NCI-H2171 (cell line): ENCODE data around the gene LAMA2.

Experiments used
- DNase-seq: peaks from one replicate; lab custom pipeline; 2025; lab: John Stamatoyannopoulos, UW

Gene LAMA2

GRCh38 chr6:129368970-129369369, 486.0 kb downstream of the LAMA2 start:
- DNase-seq = no peak

GRCh38 chr6:129369737-129370136, 486.8 kb downstream of the LAMA2 start:
- no peak for DNase-seq

GRCh38 chr6:129370268-129370916, 487.5 kb downstream of the LAMA2 start:
- DNase-seq = peak; percentile 1

GRCh38 chr6:129381885-129382284, 498.9 kb downstream of the LAMA2 start:
- no peak for DNase-seq

- DNase-seq = no peak
Observed at GRCh38 chr6:129382916-129383315, 500.0 kb downstream of the LAMA2 start.

GRCh38 chr6:129385117-129385516, 502.2 kb downstream of the LAMA2 start:
- no peak for DNase-seq

- no peak for DNase-seq
Observed at GRCh38 chr6:129390900-129391299, 508.0 kb downstream of the LAMA2 start.

GRCh38 chr6:129393654-129394053, 510.7 kb downstream of the LAMA2 start:
- no peak for DNase-seq

GRCh38 chr6:129398764-129399163, 515.8 kb downstream of the LAMA2 start:
- DNase-seq = no peak

- DNase-seq = no peak
Observed at GRCh38 chr6:129402244-129402643, 519.3 kb downstream of the LAMA2 start.

GRCh38 chr6:129411092-129411491, 528.2 kb downstream of the LAMA2 start:
- DNase-seq = no peak

GRCh38 chr6:129416337-129416990, 533.5 kb downstream of the LAMA2 start:
- no peak for DNase-seq

GRCh38 chr6:129417416-129418086, 534.6 kb downstream of the LAMA2 start:
- no peak for DNase-seq

- no peak for DNase-seq
Observed at GRCh38 chr6:129419324-129419723, 536.4 kb downstream of the LAMA2 start.

- no peak for DNase-seq
Observed at GRCh38 chr6:129426343-129426742, 543.4 kb downstream of the LAMA2 start.

- no peak for DNase-seq
Observed at GRCh38 chr6:129429956-129430355, 547.0 kb downstream of the LAMA2 start.

GRCh38 chr6:129432738-129433137, 549.8 kb downstream of the LAMA2 start:
- DNase-seq = no peak

- DNase-seq = no peak
Observed at GRCh38 chr6:129434091-129434490, 551.2 kb downstream of the LAMA2 start.

GRCh38 chr6:129440691-129441090, 557.8 kb downstream of the LAMA2 start:
- DNase-seq = no peak

- DNase-seq = no peak
Observed at GRCh38 chr6:129444683-129445082, 561.7 kb downstream of the LAMA2 start.

GRCh38 chr6:129446272-129447197, 563.6 kb downstream of the LAMA2 start:
- DNase-seq = no peak

GRCh38 chr6:129447198-129447565, 564.2 kb downstream of the LAMA2 start:
- no peak for DNase-seq
